Lower lobe of right lung (tissue), 2 donors: ENCODE measurements around the gene CALD1. TPM values are rescaled to one million over a fixed set of nuclear protein-coding genes. Genes with fewer than 3 reads are reported as not detected.

Experiments used
- ATAC-seq, 2 donors: fragments of 200-7000 bp; cut with Tn5 transposase; one replicate each; pipeline ENCODE4 v1.9.1; 2020 to 2022; ENCODE audit warnings: mild to moderate bottlenecking in 2 of 2, moderate library complexity in 2 of 2
- DNase-seq: peaks from one replicate; pipeline ENCODE4 v3.0.0-alpha.2; 2020
- H3K27ac ChIP-seq: fragments of 200-600 bp; one replicate; pipeline ENCODE4 v1.8.0; 2022
- H3K27me3 ChIP-seq: fragments of 200-600 bp; one replicate; pipeline ENCODE4 v1.8.0; 2022; ENCODE audit warnings: low read depth
- H3K36me3 ChIP-seq: fragments of 200-600 bp; one replicate; pipeline ENCODE4 v1.8.0; 2022; ENCODE audit warnings: mild to moderate bottlenecking
- H3K4me1 ChIP-seq: fragments of 200-600 bp; one replicate; pipeline ENCODE4 v1.8.0; 2022
- H3K4me3 ChIP-seq: fragments of 200-600 bp; one replicate; pipeline ENCODE4 v1.8.0; 2022; ENCODE audit warnings: mild to moderate bottlenecking
- H3K9me3 ChIP-seq: fragments of 200-600 bp; one replicate; pipeline ENCODE4 v1.8.0; 2022
- CTCF ChIP-seq: fragments of 200-600 bp; IDR thresholded peaks from one replicate; pipeline ENCODE4 v1.8.0; 2022; ENCODE audit warnings: antibody characterized with exemption, mild to moderate bottlenecking
- intact Hi-C: fragments of 100-400 bp; cut with DNase I; formaldehyde crosslinking; loops from one replicate; pipeline ENCODE4 v1.11.0; 2022
- total RNA-seq: library from RNA; stranded (reverse); fragmentation: NEBNext Ultra II Directional; extraction: Animal tissue kit (Norgen Biotek cat#: 25700); gene quantifications from one replicate; pipeline ENCODE4 v1.2.1, GENCODE V29; 2021
- donor health status: DM: no; HTN: yes; CAD: no; lungs with severe emphysema.

CALD1 gene
- total RNA-seq, 1 donor from 2014 or later: 140 TPM

DNA sequence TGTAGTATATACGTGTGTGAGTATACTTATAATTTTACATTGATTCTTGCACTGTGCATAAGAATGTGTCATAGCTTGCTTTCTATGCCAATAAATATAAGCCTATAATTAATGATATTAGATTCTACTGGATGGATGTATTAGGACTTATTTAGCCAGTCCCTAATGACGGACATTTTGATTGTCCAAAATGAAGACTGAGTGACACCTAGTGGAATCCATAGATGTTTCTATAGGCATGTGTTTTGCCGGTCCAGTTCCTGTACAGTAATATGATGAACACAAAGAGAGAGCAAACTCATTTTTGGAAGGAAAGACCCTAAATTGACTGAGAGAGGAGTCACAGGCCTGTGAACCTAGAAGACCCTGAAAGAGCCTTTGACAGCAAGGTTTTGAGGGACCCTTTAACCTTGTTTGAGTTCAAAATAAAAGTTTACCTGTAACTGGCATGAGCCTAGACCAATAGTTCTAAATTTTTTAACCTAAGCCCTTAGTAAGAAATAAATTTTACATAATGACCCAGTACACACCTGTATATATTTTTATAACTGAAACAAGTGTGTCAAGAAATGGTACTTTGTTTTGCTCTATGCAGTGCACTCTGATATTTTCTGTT, 164.5 kb downstream of the CALD1 start:
- H3K4me3 ChIP-seq: no peak overlapping the region
- H3K4me1 ChIP-seq: peaks cover 8% of the 10 kb centered on the region
- H3K27ac ChIP-seq: no peak overlapping the region
- peak; percentile 30 for TF ChIP-seq CTCF
- H3K9me3 ChIP-seq: no peaks in the 10 kb centered on the region
- H3K36me3 ChIP-seq: peaks cover 21% of the 10 kb centered on the region
- no peaks in the 10 kb centered on the region for H3K27me3 ChIP-seq
- DNase-seq: no peak
- ATAC-seq: peak in 1 of 2 donors; percentile 52
- intact Hi-C loops: loop anchor here (10.0 kb wide), 1 partner anchor 309 kb away; no protein-coding TSS in a partner anchor

DNA sequence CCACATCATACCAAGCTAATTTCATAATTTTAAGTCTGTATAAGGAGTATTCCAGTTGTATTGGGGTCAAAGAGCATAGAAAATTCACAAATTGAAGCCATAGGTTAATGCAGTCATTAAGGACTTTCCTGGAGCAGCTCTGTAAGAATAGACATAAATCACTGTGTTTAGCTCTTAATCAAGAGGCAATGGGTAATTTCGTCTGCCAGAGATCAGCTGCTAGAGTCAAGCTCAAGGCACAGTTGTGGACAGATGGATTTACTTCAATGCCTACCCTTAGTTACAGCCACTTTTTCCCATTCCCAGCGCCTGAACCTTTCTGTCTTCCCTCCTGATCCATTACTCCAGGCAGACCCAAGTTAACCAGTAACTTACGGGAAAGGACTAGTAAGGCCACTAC, 166.3 kb downstream of the CALD1 start:
- DNase-seq (no peak), ATAC-seq (no peak)
- H3K4me1 ChIP-seq: peaks cover 8% of the 10 kb centered on the region
- H3K27ac ChIP-seq: no peak overlapping the region
- intact Hi-C loops: loop anchor here (10.0 kb wide), 1 partner anchor 311 kb away; no protein-coding TSS in a partner anchor
- peaks cover 35% of the 10 kb centered on the region for H3K36me3 ChIP-seq
- H3K9me3 ChIP-seq: no peaks in the 10 kb centered on the region
- no peak for TF ChIP-seq CTCF
- no peak overlapping the region for H3K4me3 ChIP-seq
- no peaks in the 10 kb centered on the region for H3K27me3 ChIP-seq

- Histone ChIP-seq H3K27ac (no peak overlapping the region), H3K4me3 (no peak overlapping the region), H3K27me3 (no peaks in the 10 kb centered on the region), H3K4me1 (peaks cover 8% of the 10 kb centered on the region), H3K36me3 (peaks cover 40% of the 10 kb centered on the region), H3K9me3 (no peaks in the 10 kb centered on the region)
- intact Hi-C loops: loop anchor here (10.0 kb wide), 1 partner anchor 311 kb away; no protein-coding TSS in a partner anchor
- ATAC-seq (no peak), DNase-seq (no peak)
- no peak for TF ChIP-seq CTCF
Measured at GRCh38 chr7:134946260-134946659, 166.8 kb downstream of the CALD1 start.

GRCh38 chr7:134947329-134947728, 167.9 kb downstream of the CALD1 start:
- Histone ChIP-seq H3K27ac (no peak overlapping the region), H3K36me3 (peaks cover 42% of the 10 kb centered on the region), H3K27me3 (no peaks in the 10 kb centered on the region), H3K9me3 (no peaks in the 10 kb centered on the region), H3K4me1 (no peaks in the 10 kb centered on the region), H3K4me3 (no peak overlapping the region)
- DNase-seq: no peak
- no peak for ATAC-seq
- TF ChIP-seq CTCF: no peak
- intact Hi-C loops: loop anchor here (10.0 kb wide), 1 partner anchor 313 kb away; no protein-coding TSS in a partner anchor

DNA sequence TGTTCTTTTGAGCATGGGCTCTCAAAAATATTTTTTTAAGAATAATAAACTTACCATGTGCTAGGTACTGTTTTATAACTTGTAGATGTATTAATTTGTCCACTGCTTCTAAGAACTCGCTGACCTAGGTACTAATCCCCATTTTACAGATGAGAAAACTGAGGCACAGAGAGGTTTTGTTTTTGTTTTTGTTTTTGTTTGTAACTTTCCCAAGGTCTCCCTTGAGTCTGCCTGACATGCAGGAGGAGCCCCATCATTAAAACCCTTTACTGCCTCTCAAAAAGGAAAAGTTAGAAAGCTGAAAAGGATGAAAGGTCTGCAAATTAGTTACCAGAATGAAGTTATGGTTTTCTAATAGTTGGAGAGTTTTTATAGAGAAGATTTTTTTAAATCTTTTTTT, 168.4 kb downstream of the CALD1 start:
- intact Hi-C loops: loop anchor here (10.0 kb wide), 1 partner anchor 313 kb away; no protein-coding TSS in a partner anchor
- Histone ChIP-seq H3K27ac (no peak overlapping the region), H3K9me3 (no peaks in the 10 kb centered on the region), H3K4me1 (no peaks in the 10 kb centered on the region), H3K36me3 (peaks cover 44% of the 10 kb centered on the region), H3K27me3 (no peaks in the 10 kb centered on the region), H3K4me3 (no peak overlapping the region)
- no peak for DNase-seq
- ATAC-seq: no peak
- TF ChIP-seq CTCF: no peak
